ENCODE results near the gene NHLH1. TPM values are rescaled to one million over a fixed set of nuclear protein-coding genes. Genes with fewer than 3 reads are reported as not detected.

The NHLH1 gene
- total and polyA plus RNA-seq, 2 donors (not counting 1 experiment from before 2014, with no cell fraction given), result 0.27 to 0.39 TPM

- Histone ChIP-seq H3K27ac (ENCODE audit: low read length in 2 of 2) (no peak overlapping the region), H3K27me3 (replicated peaks in 1 of 4; ENCODE audit: control extremely low read depth in 1 of 4, control insufficient read depth in 3 of 4, insufficient read depth in 4 of 4, low read length in 3 of 4) (no peaks in the 10 kb centered on the region), H3K36me3 (replicated peaks in 1 of 2; ENCODE audit: control extremely low read depth in 1 of 2, control insufficient read depth in 1 of 2, extremely low read depth in 1 of 2, insufficient read depth in 2 of 2, low read length in 1 of 2) (no peaks in the 10 kb centered on the region), H3K79me2 (ENCODE audit: control insufficient read depth, insufficient read depth, low read length) (no peaks in the 10 kb centered on the region), H3K9ac (ENCODE audit: low read length) (no peak overlapping the region), H4K20me1 (ENCODE audit: control insufficient read depth, insufficient read depth, low read length, poor library complexity, severe bottlenecking) (no peaks in the 10 kb centered on the region), H3K4me3 (ENCODE audit: control extremely low read depth in 1 of 5, extremely low read depth in 1 of 5, insufficient read depth in 1 of 5, low read depth in 2 of 5, low read length in 4 of 5) (no peak overlapping the region), H3K4me1 (ENCODE audit: control insufficient read depth in 2 of 2, insufficient read depth in 2 of 2, low read length in 2 of 2) (peaks cover 16 to 18% of the 10 kb centered on the region in 2 donors), H3K9me3 (ENCODE audit: control extremely low read depth in 1 of 3, control insufficient read depth in 2 of 3, insufficient read depth in 1 of 3, low read length in 2 of 3) (no peaks in the 10 kb centered on the region), H2AFZ (ENCODE audit: insufficient read depth, low read depth, low read length, poor library complexity, severe bottlenecking) (no peak overlapping the region), H3K4me2 (replicated peaks; ENCODE audit: low read depth, low read length, poor library complexity, severe bottlenecking) (no peak overlapping the region)
- intact Hi-C loops (cut with micrococcal nuclease), result no loop called here
- Mint-ChIP-seq H3K9me3 (ENCODE audit: insufficient read depth) (no peaks in the 10 kb centered on the region), H3K4me3 (no peak overlapping the region), H3K4me1 (peaks cover 18% of the 10 kb centered on the region), H3K27me3 (no peaks in the 10 kb centered on the region), H3K27ac (no peak overlapping the region)
- ATAC-seq (ENCODE audit: low read depth) (no peak), DNase-seq (no peak)
- CTCF ChIA-PET, result interaction anchor here (0.7 to 1.5 kb wide), 4 partner anchors 19 to 178 kb away, joined by 3 to 5 read pairs (median 4); no protein-coding TSS in a partner anchor
- POLR2A ChIA-PET, result no interaction called here
- TF ChIP-seq EZH2 (IDR thresholded peaks at IDR 0.05; ENCODE audit: borderline replicate concordance, insufficient read depth, low read depth, low read length, poor library complexity, severe bottlenecking), result no peak
- no peak for TF ChIP-seq CTCF (IDR thresholded peaks at IDR 0.05)
These were observed 4.4 kb downstream of the NHLH1 start for GRCh38 chr1:160371346-160371631.

- H3K9me3 Mint-ChIP-seq (ENCODE audit: insufficient read depth), result no peaks in the 10 kb centered on the region
- no peak for TF ChIP-seq CTCF (IDR thresholded peaks at IDR 0.05)
- TF ChIP-seq EZH2 (IDR thresholded peaks at IDR 0.05; ENCODE audit: borderline replicate concordance, insufficient read depth, low read depth, low read length, poor library complexity, severe bottlenecking), result no peak
- Histone ChIP-seq H4K20me1 (ENCODE audit: control insufficient read depth, insufficient read depth, low read length, poor library complexity, severe bottlenecking) (no peaks in the 10 kb centered on the region), H3K4me2 (replicated peaks; ENCODE audit: low read depth, low read length, poor library complexity, severe bottlenecking) (no peak overlapping the region), H2AFZ (ENCODE audit: insufficient read depth, low read depth, low read length, poor library complexity, severe bottlenecking) (no peak overlapping the region), H3K79me2 (ENCODE audit: control insufficient read depth, insufficient read depth, low read length) (no peaks in the 10 kb centered on the region), H3K4me1 (ENCODE audit: control insufficient read depth in 2 of 2, insufficient read depth in 2 of 2, low read length in 2 of 2) (peaks cover 19 to 23% of the 10 kb centered on the region in 2 donors), H3K27me3 (replicated peaks in 1 of 4; ENCODE audit: control extremely low read depth in 1 of 4, control insufficient read depth in 3 of 4, insufficient read depth in 4 of 4, low read length in 3 of 4) (no peaks in the 10 kb centered on the region), H3K9ac (ENCODE audit: low read length) (no peak overlapping the region), H3K27ac (ENCODE audit: low read length in 2 of 2) (no peak overlapping the region), H3K4me3 (ENCODE audit: control extremely low read depth in 1 of 5, extremely low read depth in 1 of 5, insufficient read depth in 1 of 5, low read depth in 2 of 5, low read length in 4 of 5) (no peak overlapping the region), H3K36me3 (replicated peaks in 1 of 2; ENCODE audit: control extremely low read depth in 1 of 2, control insufficient read depth in 1 of 2, extremely low read depth in 1 of 2, insufficient read depth in 2 of 2, low read length in 1 of 2) (no peaks in the 10 kb centered on the region), H3K9me3 (ENCODE audit: control extremely low read depth in 1 of 3, control insufficient read depth in 2 of 3, insufficient read depth in 1 of 3, low read length in 2 of 3) (no peaks in the 10 kb centered on the region)
- no peak overlapping the region for H3K27ac Mint-ChIP-seq
- DNase-seq, result no peak
- intact Hi-C loops (cut with micrococcal nuclease), result no loop called here
- ATAC-seq (ENCODE audit: low read depth), result no peak
- 57% methylated on average over 4 of the region's 4 CpGs for WGBS (ENCODE audit: insufficient coverage)
- no peak overlapping the region for H3K4me3 Mint-ChIP-seq
- CTCF ChIA-PET, result interaction anchor here (0.7 to 1.5 kb wide), 5 partner anchors 19 to 178 kb away, joined by 3 to 5 read pairs (median 3); no protein-coding TSS in a partner anchor
- H3K27me3 Mint-ChIP-seq, result no peaks in the 10 kb centered on the region
- POLR2A ChIA-PET, result no interaction called here
- H3K4me1 Mint-ChIP-seq, result peaks cover 23% of the 10 kb centered on the region
These were observed 4.9 kb downstream of the NHLH1 start for GRCh38 chr1:160371756-160372155.

Measured in B cell (primary cell).